Suppressor macrophage (primary cell): ENCODE results near the gene SOWAHA.

Source experiments
- DNase-seq, 4 experiments: peaks; one replicate each; pipeline ENCODE4 v3.0.0-alpha.2; 2020 to 2022

SOWAHA gene

DNA sequence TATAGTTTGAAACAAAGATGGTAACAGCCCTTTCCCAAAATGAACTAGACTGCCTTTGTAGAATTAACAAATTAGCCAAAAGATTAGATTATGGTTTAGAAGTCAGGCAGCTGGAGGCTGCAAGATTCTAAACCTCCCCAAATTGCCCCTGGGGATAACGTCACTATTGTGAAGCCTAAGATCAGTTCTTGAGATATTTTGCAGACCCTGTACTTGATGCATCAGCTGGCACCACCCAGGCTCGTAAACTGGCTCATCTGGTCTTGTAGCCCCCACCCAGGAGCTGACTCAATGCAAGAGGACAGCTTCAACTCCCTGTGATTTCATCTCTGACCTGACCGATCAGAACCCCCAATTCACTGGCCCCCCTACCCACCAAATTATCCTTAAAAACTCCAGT is 4.2 kb upstream of the SOWAHA start:
- DNase-seq = no peak

- no peak for DNase-seq
Observed at GRCh38 chr5:132810605-132811004, 2.5 kb upstream of the SOWAHA start.

- peak; percentile 45 to 76 (median 72) for DNase-seq
Observed at GRCh38 chr5:132812123-132812765, 858 bp upstream of the SOWAHA start.

GRCh38 chr5:132813599-132814502 is 749 bp downstream of the SOWAHA start:
- peak in 3 of 4 experiments; percentile 14 to 40 (median 25) for DNase-seq

DNA sequence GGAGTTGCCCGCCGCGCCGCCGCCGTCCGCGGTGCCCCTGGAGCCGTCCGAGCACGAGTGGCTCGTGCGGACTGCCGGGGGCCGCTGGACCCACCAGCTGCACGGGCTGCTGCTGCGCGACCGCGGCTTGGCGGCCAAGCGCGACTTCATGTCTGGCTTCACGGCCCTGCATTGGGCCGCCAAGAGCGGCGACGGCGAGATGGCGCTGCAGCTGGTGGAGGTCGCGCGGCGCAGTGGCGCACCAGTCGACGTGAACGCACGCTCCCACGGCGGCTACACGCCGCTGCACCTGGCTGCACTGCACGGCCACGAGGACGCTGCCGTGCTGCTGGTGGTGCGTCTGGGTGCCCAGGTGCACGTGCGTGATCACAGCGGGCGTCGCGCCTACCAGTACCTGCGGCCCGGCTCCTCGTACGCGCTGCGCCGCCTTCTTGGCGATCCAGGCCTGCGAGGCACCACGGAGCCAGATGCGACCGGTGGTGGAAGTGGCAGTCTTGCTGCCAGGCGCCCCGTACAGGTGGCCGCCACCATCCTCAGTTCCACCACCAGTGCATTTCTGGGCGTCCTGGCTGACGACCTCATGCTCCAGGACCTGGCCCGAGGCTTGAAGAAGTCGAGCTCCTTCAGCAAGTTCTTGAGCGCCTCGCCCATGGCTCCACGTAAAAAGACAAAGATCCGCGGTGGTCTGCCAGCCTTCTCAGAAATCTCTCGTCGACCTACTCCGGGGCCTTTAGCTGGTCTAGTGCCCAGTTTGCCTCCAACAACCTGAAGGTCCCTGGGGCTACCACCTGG is 1.6 kb downstream of the SOWAHA start:
- DNase-seq = no peak

- DNase-seq = no peak
Observed at GRCh38 chr5:132815454-132815853, 2.4 kb downstream of the SOWAHA start.

- no peak for DNase-seq
Observed at GRCh38 chr5:132816083-132816482, 3.0 kb downstream of the SOWAHA start.

- DNase-seq = no peak
Observed at GRCh38 chr5:132816554-132816953, 3.5 kb downstream of the SOWAHA start.

DNA sequence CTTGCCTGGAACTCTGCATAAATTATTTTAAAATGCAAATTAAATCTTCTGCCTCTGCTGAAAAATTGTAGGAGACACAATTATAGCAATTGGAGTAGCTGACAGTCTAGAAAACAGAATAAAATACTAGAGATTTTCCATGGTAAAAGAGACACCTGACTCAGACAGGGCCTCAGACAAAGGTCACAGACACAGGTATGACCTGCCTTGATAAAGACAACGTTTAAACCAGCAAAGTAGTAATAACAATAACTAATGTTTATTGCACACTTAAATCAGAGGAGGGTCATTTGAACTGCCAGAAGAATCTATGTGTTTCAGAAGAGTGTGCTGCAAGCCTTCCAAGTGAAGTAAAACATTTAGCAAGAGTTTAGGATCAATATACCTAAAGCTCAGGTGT is 3.9 kb downstream of the SOWAHA start:
- no peak for DNase-seq

DNA sequence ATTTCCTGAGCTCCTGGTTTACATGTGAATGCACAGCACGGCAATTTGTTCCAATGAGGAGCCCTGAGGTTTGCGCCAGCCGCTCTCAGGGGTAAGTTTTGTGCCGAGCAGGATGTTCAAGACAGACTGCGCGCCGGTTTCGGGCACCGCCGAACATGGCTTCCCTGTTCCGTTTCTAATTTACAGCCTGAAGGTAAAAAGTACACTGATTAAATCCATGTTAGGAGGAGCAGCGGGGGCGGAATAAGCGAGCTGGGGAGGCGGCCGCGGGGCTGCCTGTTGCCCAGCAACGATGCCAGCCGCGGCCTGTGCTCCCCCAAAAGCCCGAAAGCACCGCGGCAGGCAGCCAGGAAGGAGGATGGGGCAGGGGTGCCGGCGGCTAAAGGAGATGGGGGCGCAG is 6.4 kb downstream of the SOWAHA start:
- no peak for DNase-seq

- peak; percentile 93 to 96 (median 94) for DNase-seq
Observed at GRCh38 chr5:132820162-132820754, 7.2 kb downstream of the SOWAHA start.

DNA sequence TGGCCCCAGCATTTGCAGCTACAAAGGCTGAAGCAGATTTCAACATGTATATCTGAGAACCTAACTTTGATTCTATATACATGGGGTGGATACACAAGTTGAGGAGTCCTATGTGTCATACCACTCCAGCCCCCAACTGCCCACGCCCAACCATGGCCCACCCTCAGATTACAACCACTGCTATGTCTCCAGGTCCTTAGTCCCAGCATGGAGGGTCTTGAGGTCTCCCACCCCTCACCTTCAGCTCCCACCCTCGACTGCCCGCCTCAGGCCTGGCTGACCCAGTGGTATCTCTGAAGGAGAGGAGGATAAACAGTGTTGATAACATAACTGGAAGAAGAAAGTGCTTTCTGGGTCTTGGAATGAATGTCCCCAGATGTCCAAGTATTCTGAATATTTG is 8.2 kb downstream of the SOWAHA start:
- no peak for DNase-seq

- no peak for DNase-seq
Observed at GRCh38 chr5:132821791-132822190, 8.7 kb downstream of the SOWAHA start.

- no peak for DNase-seq
Observed at GRCh38 chr5:132822650-132823480, 9.8 kb downstream of the SOWAHA start.

DNA sequence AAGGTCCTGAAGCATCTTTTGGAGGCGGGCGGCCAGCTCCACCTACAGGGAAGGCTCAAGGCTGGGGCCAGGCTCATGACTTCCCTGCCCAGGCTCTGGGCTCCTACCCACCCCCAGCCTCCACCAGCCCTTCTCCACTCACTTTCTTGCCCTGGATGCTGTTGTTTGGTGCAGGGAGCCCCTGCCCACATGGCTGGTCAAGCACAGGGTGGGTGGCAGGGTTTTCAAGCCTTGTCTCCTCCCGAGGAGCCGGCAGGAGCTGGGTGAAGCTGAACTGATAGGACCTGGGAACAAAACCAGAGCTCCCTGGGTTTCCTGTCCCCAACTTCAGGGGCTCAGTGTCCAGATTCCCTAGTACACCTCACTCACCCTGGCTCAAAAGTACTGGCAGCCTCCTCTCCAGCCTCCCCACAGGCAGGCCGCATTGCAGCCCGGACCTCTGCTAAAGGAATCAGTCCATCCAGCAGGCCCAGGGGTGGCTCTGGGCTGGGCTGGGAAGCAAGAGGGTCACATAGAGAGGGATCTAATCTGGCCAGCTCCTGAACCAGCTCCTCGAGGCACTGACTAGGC is 10.5 kb downstream of the SOWAHA start:
- DNase-seq = no peak

DNA sequence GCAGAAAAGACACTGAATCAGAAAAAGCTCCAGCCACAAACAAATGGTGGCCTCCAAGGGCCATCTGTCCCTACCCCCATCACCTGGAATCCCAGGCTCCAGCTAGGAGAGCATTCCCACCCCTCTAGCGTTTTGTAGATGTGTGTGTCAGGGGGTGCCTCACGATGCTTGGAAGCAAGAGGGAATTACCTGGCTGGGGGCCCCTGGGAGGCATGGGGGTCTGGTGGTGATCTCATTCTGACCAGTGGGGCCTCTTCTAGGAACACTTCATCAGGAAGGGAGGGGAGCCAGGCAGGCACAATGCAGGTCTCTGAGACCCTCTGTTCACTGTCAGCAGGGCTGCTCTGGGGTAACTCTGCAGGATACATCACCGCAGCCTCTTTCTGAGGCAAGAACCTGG is 11.3 kb downstream of the SOWAHA start:
- no peak for DNase-seq

GRCh38 chr5:132825033-132825833 is 12.1 kb downstream of the SOWAHA start:
- peak in 1 of 4 experiments; percentile 35 for DNase-seq

DNA sequence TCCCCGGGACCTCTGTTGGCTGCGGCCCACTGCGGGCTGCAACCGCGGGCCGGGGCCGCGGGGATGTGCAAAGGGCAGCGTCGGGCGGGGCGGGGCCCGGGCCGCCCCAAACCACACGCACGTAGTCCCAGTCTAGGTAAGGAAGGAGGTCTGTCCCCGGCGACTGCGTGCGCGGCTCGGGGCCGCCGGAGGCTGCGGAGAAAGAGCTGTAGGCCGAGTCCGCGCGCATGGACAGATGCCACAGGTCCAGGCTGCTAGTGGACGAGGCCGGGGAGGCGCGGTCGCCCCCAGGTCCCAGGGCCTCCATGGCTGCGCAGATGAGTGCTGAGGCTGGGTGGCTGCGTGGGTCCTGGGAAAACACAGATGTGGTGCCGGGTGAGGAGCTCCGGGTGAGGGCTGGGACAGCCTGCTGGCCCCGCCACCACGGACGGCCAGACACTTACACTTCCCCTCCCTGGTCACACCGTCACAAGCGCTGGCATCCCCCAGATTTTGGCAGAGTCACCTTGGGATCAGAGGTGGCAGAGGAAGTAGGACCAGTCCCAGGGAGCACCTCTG is 12.8 kb downstream of the SOWAHA start:
- DNase-seq = no peak

DNA sequence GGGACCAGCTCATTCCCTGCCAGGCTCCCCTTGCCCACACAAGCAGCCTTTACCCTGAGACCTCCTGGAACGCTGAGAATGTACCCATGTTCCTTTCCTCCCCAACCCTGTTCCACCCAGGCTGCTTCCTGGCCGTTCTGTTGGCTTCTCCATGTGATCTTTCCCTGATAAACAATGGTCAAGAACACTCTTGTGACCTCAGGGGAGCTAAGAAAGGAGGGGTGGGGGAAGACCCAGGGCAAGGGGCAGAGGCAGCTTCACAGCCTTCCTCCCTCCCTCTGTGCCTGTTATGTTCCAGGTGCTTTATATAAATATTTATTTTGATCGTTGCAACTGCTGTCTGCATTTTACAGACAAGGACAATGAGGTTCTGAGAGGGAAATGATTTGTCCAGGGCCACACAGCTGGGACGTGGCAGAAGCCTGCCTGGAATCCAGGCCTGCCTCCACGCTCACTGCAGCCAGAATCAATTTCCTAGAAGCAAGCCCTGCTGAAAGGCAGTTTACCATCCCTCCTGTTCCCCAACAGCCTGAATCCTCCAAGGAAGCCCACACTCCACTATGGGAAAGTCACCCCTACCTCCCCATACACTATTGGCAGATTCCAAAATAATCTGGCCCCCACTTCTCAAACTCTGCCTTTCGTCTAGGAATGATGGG is 13.5 kb downstream of the SOWAHA start:
- no peak for DNase-seq
